Heart right ventricle (tissue), 16 donors: ENCODE results near the gene TTLL12. TPM values are rescaled to one million over a fixed set of nuclear protein-coding genes. Genes with fewer than 3 reads are reported as not detected.
A peak's percentile ranks its signal among the peaks of the same experiment; 100 is the strongest.

Source experiments
- ATAC-seq, 8 donors: fragments of 200-7000 bp; cut with Tn5 transposase; one replicate each; pipeline ENCODE4 v1.9.1; 2020; ENCODE audit warnings: mild to moderate bottlenecking in 8 of 8, moderate library complexity in 8 of 8, moderate number of reproducible peaks in 1 of 8
- DNase-seq, 2 donors: peaks; one replicate each; pipeline ENCODE4 v3.0.0-alpha.2; 2020
- H3K27ac ChIP-seq, 10 donors: fragments of 200-600 bp; sonication (generic) in 2 of 10; one replicate each; pipeline versions ENCODE4 v1.5.0 to v1.8.0; 2020 to 2022; ENCODE audit warnings: mild to moderate bottlenecking in 3 of 10
- H3K27me3 ChIP-seq, 7 donors: fragments of 200-600 bp; one replicate each; pipeline ENCODE4 v1.8.0; 2021 to 2022; ENCODE audit warnings: mild to moderate bottlenecking in 2 of 7
- H3K36me3 ChIP-seq, 9 donors: fragments of 200-600 bp; sonication (generic) in 1 of 9; one replicate each; pipeline versions ENCODE4 v1.5.0 to v1.8.0; 2020 to 2022; ENCODE audit warnings: mild to moderate bottlenecking in 2 of 9
- H3K4me1 ChIP-seq, 9 donors: fragments of 200-600 bp; sonication (generic) in 1 of 9; one replicate each; pipeline versions ENCODE4 v1.5.0 to v1.8.0; 2020 to 2022; ENCODE audit warnings: mild to moderate bottlenecking in 4 of 9
- H3K4me3 ChIP-seq, 10 donors: fragments of 200-600 bp; sonication (generic) in 2 of 10; one replicate each; pipeline versions ENCODE4 v1.5.0 to v1.8.0; 2020 to 2022; ENCODE audit warnings: mild to moderate bottlenecking in 7 of 10, moderate library complexity in 2 of 10
- H3K9me3 ChIP-seq, 11 donors: fragments of 200-600 bp in 10 of 11; sonication (generic) in 2 of 11; one replicate each; pipeline versions ENCODE4 v1.5.0 to v1.8.0; 2013 to 2022; ENCODE audit warnings: mild to moderate bottlenecking in 2 of 11, control low read depth in 1 of 11, moderate library complexity in 1 of 11
- CTCF ChIP-seq, 9 donors: fragments of 200-600 bp; sonication (generic) in 2 of 9; IDR thresholded peaks; one replicate each; pipeline versions ENCODE4 v1.5.0 to v1.8.0; 2021 to 2022; ENCODE audit warnings: antibody characterized with exemption in 9 of 9, mild to moderate bottlenecking in 5 of 9, moderate library complexity in 1 of 9
- WGBS, 2 donors: extraction: QIAGEN DNeasy Blood & Tissue Kit; methylation state at CpG; one replicate each; pipeline ENCODE4 v1.1.7; 2013; ENCODE audit warnings: inconsistent platforms in 1 of 2; 5-methylcytosine and 5-hydroxymethylcytosine counted together
- intact Hi-C, 10 donors: fragments of 100-400 bp; cut with DNase I; formaldehyde crosslinking; loops; one replicate each; pipeline versions ENCODE4 v1.11.1 to v1.14.2; 2022
- polyA plus RNA-seq, 2 donors: library from polyadenylated mRNA; stranded (reverse); fragments of 200-250 nt; gene quantifications; one replicate each; pipeline ENCODE4 v1.2.3, GENCODE V29; 2013
- total RNA-seq, 10 donors: library from RNA; stranded (reverse); fragmentation: NEBNext Ultra II Directional in 3 of 10; extraction: Animal tissue kit (Norgen Biotek cat#: 25700) in 3 of 10; gene quantifications; one replicate each; pipeline versions ENCODE4 v1.2.1 to v1.2.4, GENCODE V29; 2021 to 2023
- donor health status: Arrhythmogenic right ventricular cardiomyopathy.
- donor health status: ischemic (EF 13 %, LVEDD 7.1; RV severe dilation, severe dysfunction).
- donor health status: healthy with polysubstance abuse.
- donor health status: DM: no; HTN: yes; CAD: no.
- donor health status: DM: no; HTN: no; CAD: no.
- donor health status: ischemic (EF 25% LVEDD 6.9; RV normal size, moderate dysfunction).
- donor health status: ischemic (EF 25% LVEDD 5.7; RV mildly dilated, moderate dysfunction).
- donor health status: healthy.
- donor health status: DM: yes; HTN: yes; CAD: no.
- donor health status: Ischemic cardiomyopathy.
- donor health status: ischemic (EF 35%, LVEDD 5.7; RV mildly dilated, moderate dysfunction).
- donor health status: nonischemic (EF 11% LVEDD 7.7; RV severe dilation, severe dysfunction).
- donor health status: DM: yes; HTN: yes; CAD: no.
- donor health status: PGD.
- donor health status: ischemic (EF 29% LVEDD 5.4; RV normal size, mild dysfunction).
- donor health status: nonischemic (EF 23%, LVEDD 6.1; RV moderate dilation, normal function).

TTLL12 gene
- total and polyA plus RNA-seq, 12 donors, result 8.0 to 18.9 (median 9.6) TPM

DNA sequence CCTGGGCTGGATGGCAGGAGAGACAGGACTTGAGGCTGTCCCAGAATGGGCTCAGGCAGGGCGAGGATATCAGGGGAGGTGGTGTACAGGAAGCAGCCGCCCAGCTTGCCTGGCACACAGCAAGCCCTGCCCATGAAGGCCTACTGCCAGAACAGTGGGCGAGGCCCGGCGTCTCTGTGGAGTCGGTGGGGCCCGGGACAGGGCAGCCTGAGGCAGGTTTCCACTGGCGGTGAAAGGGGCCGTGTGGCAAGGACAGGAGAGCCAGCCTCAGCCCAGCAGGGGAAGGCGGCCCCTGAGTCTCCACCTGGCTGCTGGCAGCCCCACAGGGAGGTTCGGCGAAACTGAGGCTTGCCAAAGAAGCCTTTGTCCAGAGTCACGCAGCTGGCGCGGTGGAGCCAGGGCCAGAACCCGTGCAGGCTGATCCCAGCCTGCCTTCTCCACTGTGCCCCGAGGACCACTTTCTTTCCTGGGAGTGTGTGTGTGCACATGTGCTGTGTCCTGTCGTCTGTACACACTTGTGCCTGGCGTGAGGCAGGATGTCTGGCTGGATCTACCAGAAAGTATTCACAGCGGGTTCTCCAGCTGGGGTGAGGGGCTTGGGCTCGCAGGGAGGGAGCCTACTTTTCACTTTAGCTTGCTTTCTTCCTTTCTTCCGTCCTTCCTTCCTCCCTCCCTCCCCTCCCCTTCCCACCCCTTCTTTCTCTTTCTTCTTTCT lies 34.4 kb downstream of the TTLL12 start:
- H3K9me3 ChIP-seq, result no peaks in the 10 kb centered on the region
- peaks cover 7 to 74% (median 23%) of the 10 kb centered on the region in 9 donors for H3K4me1 ChIP-seq
- ATAC-seq (peak; percentile 65 to 85 (median 74)), DNase-seq (peak; percentile 70 to 75)
- H3K4me3 ChIP-seq, result peak overlapping the region; percentile 58 to 97 (median 78)
- 11 to 13% methylated on average over 22 of the region's 22 CpGs for WGBS, 2 donors
- TF ChIP-seq CTCF (IDR thresholded peaks at IDR 0.05), result no peak
- H3K36me3 ChIP-seq, result peaks cover 0 to 17% (median 0%) of the 10 kb centered on the region in 9 donors
- peak overlapping the region; percentile 38 to 97 (median 90) for H3K27ac ChIP-seq
- H3K27me3 ChIP-seq, result no peaks in the 10 kb centered on the region
- intact Hi-C loops, result no loop called here

GRCh38 chr22:43152003-43152356 lies 35.0 kb downstream of the TTLL12 start:
- intact Hi-C loops, result no loop called here

GRCh38 chr22:43151251-43152002 lies 35.5 kb downstream of the TTLL12 start, which contains the start of gene TSPO:
Gene TSPO (plus strand): TSS chr22:43151559. CDS start chr22:43159239, 7,680 bp downstream.
- H3K4me3 ChIP-seq, result peak within 1 kb of the TSS; percentile 58 to 97 (median 78)
- peak within 1 kb of the TSS; percentile 38 to 97 (median 90) for H3K27ac ChIP-seq
- H3K9me3 ChIP-seq, result no peaks in the 10 kb centered on the region
- 1 to 2% methylated on average over 69 to 75 of the region's 75 CpGs for WGBS, 2 donors
- no peaks in the 10 kb centered on the region for H3K27me3 ChIP-seq
- peak in 2 of 9 donors; percentile 4 to 9 for TF ChIP-seq CTCF (IDR thresholded peaks at IDR 0.05)
- peaks cover 0 to 17% (median 0%) of the 10 kb centered on the region in 9 donors for H3K36me3 ChIP-seq
- peak; percentile 78 to 89 for DNase-seq
- H3K4me1 ChIP-seq, result peaks cover 7 to 77% (median 23%) of the 10 kb centered on the region in 9 donors
- intact Hi-C loops, result no loop called here
- ATAC-seq, result peak; percentile 79 to 92 (median 85)

More at GRCh38 chr22:43152003-43152356, 35.0 kb downstream of the TTLL12 start:
- Histone ChIP-seq H3K4me1 (peaks cover 7 to 79% (median 23%) of the 10 kb centered on the region in 9 donors), H3K9me3 (no peaks in the 10 kb centered on the region), H3K27ac (peak overlapping the region; percentile 38 to 97 (median 90)), H3K4me3 (peak overlapping the region; percentile 58 to 97 (median 78)), H3K36me3 (peaks cover 0 to 17% (median 0%) of the 10 kb centered on the region in 9 donors), H3K27me3 (no peaks in the 10 kb centered on the region)
- 17 to 27% methylated on average over 18 of the region's 18 CpGs for WGBS, 2 donors
- ATAC-seq (peak in 6 of 8 donors; percentile 1 to 16 (median 7)), DNase-seq (no peak)
- TF ChIP-seq CTCF (IDR thresholded peaks at IDR 0.05), result no peak

- Histone ChIP-seq H3K4me1 (peaks cover 7 to 78% (median 23%) of the 10 kb centered on the region in 9 donors), H3K36me3 (peaks cover 0 to 13% (median 0%) of the 10 kb centered on the region in 9 donors), H3K9me3 (no peaks in the 10 kb centered on the region), H3K27me3 (no peaks in the 10 kb centered on the region), H3K4me3 (peak overlapping the region; percentile 58 to 97 (median 78)), H3K27ac (peak overlapping the region in 9 of 10 donors; percentile 83 to 97 (median 90))
- ATAC-seq (peak in 3 of 8 donors; percentile 1 to 4 (median 4)), DNase-seq (no peak)
- intact Hi-C loops, result no loop called here
- WGBS, 2 donors, result 69 to 77% methylated on average over 15 of the region's 15 CpGs
- TF ChIP-seq CTCF (IDR thresholded peaks at IDR 0.05), result no peak
These were observed 36.2 kb downstream of the TTLL12 start for GRCh38 chr22:43150731-43151206.
